GM23338 (cell line): ENCODE measurements around the gene XXYLT1. TPM values are rescaled to one million over a fixed set of nuclear protein-coding genes. Genes with fewer than 3 reads are reported as not detected.

ENCODE experiments used
- EZH2phosphoT487 ChIP-seq: fragments of 200-600 bp; sonication (generic); IDR thresholded peaks from one replicate; pipeline ENCODE4 v1.8.1; 2018; ENCODE audit warnings: antibody characterized with exemption; ENCODE audit not compliant: unreplicated experiment
- JUNB ChIP-seq: IDR thresholded peaks from one replicate; pipeline ENCODE4 v1.6.1; 2016; ENCODE audit warnings: antibody characterized with exemption; ENCODE audit not compliant: unreplicated experiment
- NANOG ChIP-seq: IDR thresholded peaks from 2 replicates; pipeline ENCODE4 v1.6.1; 2016; ENCODE audit warnings: antibody characterized with exemption, borderline replicate concordance
- POLR2AphosphoS5 ChIP-seq: IDR thresholded peaks from 2 replicates; pipeline ENCODE4 v1.6.1; 2016; ENCODE audit warnings: antibody characterized with exemption, low read depth
- polyA plus RNA-seq: library from polyadenylated mRNA; unstranded; fragments of >200 nt; fragmentation: Nextera tagmentation; extraction: Ambion mirVana; gene quantifications from 2 replicates; pipeline ENCODE4 v1.2.1, GENCODE V29; 2016
- total RNA-seq: library from RNA; depleted of rRNA; stranded (reverse); fragments of >200 nt; shearing (Covaris generic); gene quantifications from 2 replicates; pipeline ENCODE4 v1.2.3, GENCODE V29; 2014
- TF ChIP-seq, protein P1 (sequence below): fragments of 250-450 bp; sonication (Bioruptor Pico); IDR thresholded peaks from 2 replicates; pipeline ENCODE4 v1.5.0; 2020; ENCODE audit warnings: mild to moderate bottlenecking, moderate library complexity
- TF ChIP-seq, protein P2 (sequence below): IDR thresholded peaks from 2 replicates; pipeline ENCODE4 v1.6.1; 2016; ENCODE audit warnings: antibody characterized with exemption
- TF ChIP-seq, protein P3 (sequence below): IDR thresholded peaks from one replicate; pipeline ENCODE4 v1.6.1; 2018; ENCODE audit warnings: antibody characterized with exemption; ENCODE audit not compliant: unreplicated experiment

The XXYLT1 gene
- total and polyA plus RNA-seq, 2 experiments from 2014 or later = 13.5 to 34.8 TPM

DNA sequence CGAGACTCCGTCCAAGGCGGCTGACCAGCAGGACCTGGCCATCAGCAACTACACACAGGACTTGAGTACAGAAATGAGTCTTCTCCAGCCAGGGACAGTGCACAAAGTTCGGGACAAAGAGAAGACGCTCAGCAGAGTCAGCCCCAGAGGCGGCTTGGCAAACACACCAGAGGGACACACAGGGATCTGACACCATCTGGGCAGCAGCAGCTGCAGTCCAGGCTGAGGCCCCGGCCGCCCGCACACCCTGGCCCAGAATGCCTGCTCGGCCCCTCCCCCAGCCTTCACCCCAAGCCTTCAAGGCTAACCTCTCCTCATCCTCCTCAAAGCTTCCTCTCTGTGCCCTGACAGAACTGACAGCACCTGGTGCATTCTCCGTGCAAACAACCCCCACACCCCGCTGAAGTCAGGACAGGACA, 61.1 kb downstream of the XXYLT1 start (continued):
- TF ChIP-seq, protein P1, sequence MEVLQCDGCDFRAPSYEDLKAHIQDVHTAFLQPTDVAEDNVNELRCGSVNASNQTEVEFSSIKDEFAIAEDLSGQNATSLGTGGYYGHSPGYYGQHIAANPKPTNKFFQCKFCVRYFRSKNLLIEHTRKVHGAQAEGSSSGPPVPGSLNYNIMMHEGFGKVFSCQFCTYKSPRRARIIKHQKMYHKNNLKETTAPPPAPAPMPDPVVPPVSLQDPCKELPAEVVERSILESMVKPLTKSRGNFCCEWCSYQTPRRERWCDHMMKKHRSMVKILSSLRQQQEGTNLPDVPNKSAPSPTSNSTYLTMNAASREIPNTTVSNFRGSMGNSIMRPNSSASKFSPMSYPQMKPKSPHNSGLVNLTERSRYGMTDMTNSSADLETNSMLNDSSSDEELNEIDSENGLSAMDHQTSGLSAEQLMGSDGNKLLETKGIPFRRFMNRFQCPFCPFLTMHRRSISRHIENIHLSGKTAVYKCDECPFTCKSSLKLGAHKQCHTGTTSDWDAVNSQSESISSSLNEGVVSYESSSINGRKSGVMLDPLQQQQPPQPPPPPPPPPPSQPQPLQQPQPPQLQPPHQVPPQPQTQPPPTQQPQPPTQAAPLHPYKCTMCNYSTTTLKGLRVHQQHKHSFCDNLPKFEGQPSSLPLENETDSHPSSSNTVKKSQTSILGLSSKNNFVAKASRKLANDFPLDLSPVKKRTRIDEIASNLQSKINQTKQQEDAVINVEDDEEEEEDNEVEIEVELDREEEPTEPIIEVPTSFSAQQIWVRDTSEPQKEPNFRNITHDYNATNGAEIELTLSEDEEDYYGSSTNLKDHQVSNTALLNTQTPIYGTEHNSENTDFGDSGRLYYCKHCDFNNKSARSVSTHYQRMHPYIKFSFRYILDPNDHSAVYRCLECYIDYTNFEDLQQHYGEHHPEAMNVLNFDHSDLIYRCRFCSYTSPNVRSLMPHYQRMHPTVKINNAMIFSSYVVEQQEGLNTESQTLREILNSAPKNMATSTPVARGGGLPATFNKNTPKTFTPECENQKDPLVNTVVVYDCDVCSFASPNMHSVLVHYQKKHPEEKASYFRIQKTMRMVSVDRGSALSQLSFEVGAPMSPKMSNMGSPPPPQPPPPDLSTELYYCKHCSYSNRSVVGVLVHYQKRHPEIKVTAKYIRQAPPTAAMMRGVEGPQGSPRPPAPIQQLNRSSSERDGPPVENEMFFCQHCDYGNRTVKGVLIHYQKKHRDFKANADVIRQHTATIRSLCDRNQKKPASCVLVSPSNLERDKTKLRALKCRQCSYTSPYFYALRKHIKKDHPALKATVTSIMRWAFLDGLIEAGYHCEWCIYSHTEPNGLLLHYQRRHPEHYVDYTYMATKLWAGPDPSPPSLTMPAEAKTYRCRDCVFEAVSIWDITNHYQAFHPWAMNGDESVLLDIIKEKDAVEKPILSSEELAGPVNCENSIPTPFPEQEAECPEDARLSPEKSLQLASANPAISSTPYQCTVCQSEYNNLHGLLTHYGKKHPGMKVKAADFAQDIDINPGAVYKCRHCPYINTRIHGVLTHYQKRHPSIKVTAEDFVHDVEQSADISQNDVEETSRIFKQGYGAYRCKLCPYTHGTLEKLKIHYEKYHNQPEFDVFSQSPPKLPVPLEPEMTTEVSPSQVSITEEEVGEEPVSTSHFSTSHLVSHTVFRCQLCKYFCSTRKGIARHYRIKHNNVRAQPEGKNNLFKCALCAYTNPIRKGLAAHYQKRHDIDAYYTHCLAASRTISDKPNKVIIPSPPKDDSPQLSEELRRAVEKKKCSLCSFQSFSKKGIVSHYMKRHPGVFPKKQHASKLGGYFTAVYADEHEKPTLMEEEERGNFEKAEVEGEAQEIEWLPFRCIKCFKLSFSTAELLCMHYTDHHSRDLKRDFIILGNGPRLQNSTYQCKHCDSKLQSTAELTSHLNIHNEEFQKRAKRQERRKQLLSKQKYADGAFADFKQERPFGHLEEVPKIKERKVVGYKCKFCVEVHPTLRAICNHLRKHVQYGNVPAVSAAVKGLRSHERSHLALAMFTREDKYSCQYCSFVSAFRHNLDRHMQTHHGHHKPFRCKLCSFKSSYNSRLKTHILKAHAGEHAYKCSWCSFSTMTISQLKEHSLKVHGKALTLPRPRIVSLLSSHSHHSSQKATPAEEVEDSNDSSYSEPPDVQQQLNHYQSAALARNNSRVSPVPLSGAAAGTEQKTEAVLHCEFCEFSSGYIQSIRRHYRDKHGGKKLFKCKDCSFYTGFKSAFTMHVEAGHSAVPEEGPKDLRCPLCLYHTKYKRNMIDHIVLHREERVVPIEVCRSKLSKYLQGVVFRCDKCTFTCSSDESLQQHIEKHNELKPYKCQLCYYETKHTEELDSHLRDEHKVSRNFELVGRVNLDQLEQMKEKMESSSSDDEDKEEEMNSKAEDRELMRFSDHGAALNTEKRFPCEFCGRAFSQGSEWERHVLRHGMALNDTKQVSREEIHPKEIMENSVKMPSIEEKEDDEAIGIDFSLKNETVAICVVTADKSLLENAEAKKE (CRISPR knock-in tag) = no peak
- TF ChIP-seq NANOG (no peak), POLR2AphosphoS5 (no peak), EZH2phosphoT487 (no peak), JUNB (no peak)
- TF ChIP-seq, protein P2, sequence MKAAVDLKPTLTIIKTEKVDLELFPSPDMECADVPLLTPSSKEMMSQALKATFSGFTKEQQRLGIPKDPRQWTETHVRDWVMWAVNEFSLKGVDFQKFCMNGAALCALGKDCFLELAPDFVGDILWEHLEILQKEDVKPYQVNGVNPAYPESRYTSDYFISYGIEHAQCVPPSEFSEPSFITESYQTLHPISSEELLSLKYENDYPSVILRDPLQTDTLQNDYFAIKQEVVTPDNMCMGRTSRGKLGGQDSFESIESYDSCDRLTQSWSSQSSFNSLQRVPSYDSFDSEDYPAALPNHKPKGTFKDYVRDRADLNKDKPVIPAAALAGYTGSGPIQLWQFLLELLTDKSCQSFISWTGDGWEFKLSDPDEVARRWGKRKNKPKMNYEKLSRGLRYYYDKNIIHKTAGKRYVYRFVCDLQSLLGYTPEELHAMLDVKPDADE = no peak
- TF ChIP-seq, protein P3, sequence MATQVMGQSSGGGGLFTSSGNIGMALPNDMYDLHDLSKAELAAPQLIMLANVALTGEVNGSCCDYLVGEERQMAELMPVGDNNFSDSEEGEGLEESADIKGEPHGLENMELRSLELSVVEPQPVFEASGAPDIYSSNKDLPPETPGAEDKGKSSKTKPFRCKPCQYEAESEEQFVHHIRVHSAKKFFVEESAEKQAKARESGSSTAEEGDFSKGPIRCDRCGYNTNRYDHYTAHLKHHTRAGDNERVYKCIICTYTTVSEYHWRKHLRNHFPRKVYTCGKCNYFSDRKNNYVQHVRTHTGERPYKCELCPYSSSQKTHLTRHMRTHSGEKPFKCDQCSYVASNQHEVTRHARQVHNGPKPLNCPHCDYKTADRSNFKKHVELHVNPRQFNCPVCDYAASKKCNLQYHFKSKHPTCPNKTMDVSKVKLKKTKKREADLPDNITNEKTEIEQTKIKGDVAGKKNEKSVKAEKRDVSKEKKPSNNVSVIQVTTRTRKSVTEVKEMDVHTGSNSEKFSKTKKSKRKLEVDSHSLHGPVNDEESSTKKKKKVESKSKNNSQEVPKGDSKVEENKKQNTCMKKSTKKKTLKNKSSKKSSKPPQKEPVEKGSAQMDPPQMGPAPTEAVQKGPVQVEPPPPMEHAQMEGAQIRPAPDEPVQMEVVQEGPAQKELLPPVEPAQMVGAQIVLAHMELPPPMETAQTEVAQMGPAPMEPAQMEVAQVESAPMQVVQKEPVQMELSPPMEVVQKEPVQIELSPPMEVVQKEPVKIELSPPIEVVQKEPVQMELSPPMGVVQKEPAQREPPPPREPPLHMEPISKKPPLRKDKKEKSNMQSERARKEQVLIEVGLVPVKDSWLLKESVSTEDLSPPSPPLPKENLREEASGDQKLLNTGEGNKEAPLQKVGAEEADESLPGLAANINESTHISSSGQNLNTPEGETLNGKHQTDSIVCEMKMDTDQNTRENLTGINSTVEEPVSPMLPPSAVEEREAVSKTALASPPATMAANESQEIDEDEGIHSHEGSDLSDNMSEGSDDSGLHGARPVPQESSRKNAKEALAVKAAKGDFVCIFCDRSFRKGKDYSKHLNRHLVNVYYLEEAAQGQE = no peak
